Smooth muscle cell (in vitro differentiated cells): ENCODE data around the gene CHST2. TPM values are rescaled to one million over a fixed set of nuclear protein-coding genes. Genes with fewer than 3 reads are reported as not detected.

Source experiments
- DNase-seq: peaks from one replicate; lab custom pipeline; 2025; ENCODE audit not compliant: unreplicated experiment; lab: John Stamatoyannopoulos, UW
- H2AFZ ChIP-seq: fragments of 200-600 bp; sonication (generic); 2 replicates; pipeline ENCODE4 v1.6.0; 2016; ENCODE audit warnings: antibody characterized with exemption, low read depth, mild to moderate bottlenecking
- H3F3A ChIP-seq: fragments of 200-600 bp; sonication (generic); 2 replicates; pipeline ENCODE4 v1.6.0; 2017; ENCODE audit warnings: antibody characterized with exemption, low read depth
- H3K27ac ChIP-seq: fragments of 200-600 bp; sonication (generic); 2 replicates; pipeline ENCODE4 v1.5.1; 2016; ENCODE audit warnings: low read depth, mild to moderate bottlenecking
- H3K27me3 ChIP-seq: fragments of 200-600 bp; sonication (generic); 2 replicates; pipeline ENCODE4 v1.6.1; 2016; ENCODE audit warnings: low read depth, mild to moderate bottlenecking
- H3K36me3 ChIP-seq: fragments of 200-600 bp; sonication (generic); 2 replicates; pipeline ENCODE4 v1.5.1; 2016; ENCODE audit warnings: low read depth
- H3K4me1 ChIP-seq: fragments of 200-600 bp; sonication (generic); 2 replicates; pipeline ENCODE4 v1.5.1; 2016; ENCODE audit warnings: low read depth
- H3K4me2 ChIP-seq: fragments of 200-600 bp; sonication (generic); 2 replicates; pipeline ENCODE4 v1.6.0; 2016; ENCODE audit warnings: mild to moderate bottlenecking
- H3K4me3 ChIP-seq: fragments of 200-600 bp; sonication (generic); 2 replicates; pipeline ENCODE4 v1.5.1; 2016; ENCODE audit warnings: mild to moderate bottlenecking
- H3K79me2 ChIP-seq: fragments of 200-600 bp; sonication (generic); 2 replicates; pipeline ENCODE4 v1.6.0; 2016; ENCODE audit warnings: low read depth, mild to moderate bottlenecking
- H3K9ac ChIP-seq: fragments of 200-600 bp; sonication (generic); 2 replicates; pipeline ENCODE4 v1.6.0; 2016; ENCODE audit warnings: low read depth
- H3K9me3 ChIP-seq: fragments of 200-600 bp; sonication (generic); replicated peaks from 2 replicates; pipeline ENCODE4 v1.5.1; 2016; ENCODE audit warnings: low read depth
- H4K20me1 ChIP-seq: fragments of 200-600 bp; sonication (generic); 2 replicates; pipeline ENCODE4 v1.6.0; 2016; ENCODE audit warnings: low read depth
- WGBS: methylation state at CpG from one replicate; pipeline ENCODE4 v1.1.7; 2016; ENCODE audit warnings: low lambda C conversion rate; 5-methylcytosine and 5-hydroxymethylcytosine counted together
- polyA plus RNA-seq: library from polyadenylated mRNA; unstranded; fragments of >200 nt; fragmentation: Nextera tagmentation; extraction: Ambion mirVana; gene quantifications from 2 replicates; pipeline ENCODE4 v1.2.1, GENCODE V29; 2016
- total RNA-seq: library from RNA; depleted of rRNA; stranded (reverse); fragments of >200 nt; gene quantifications from 2 replicates; pipeline ENCODE4 v1.2.3, GENCODE V29; 2014
- TF ChIP-seq, protein P1 (sequence below): fragments of 200-600 bp; sonication (generic); IDR thresholded peaks from 2 replicates; pipeline ENCODE4 v1.5.1; 2017; ENCODE audit warnings: borderline replicate concordance, mild to moderate bottlenecking, antibody characterized with exemption; ENCODE audit not compliant: insufficient read depth, poor library complexity, severe bottlenecking

The CHST2 gene
- total and polyA plus RNA-seq, 2 experiments from 2014 or later = 10.4 to 16.0 TPM

DNA sequence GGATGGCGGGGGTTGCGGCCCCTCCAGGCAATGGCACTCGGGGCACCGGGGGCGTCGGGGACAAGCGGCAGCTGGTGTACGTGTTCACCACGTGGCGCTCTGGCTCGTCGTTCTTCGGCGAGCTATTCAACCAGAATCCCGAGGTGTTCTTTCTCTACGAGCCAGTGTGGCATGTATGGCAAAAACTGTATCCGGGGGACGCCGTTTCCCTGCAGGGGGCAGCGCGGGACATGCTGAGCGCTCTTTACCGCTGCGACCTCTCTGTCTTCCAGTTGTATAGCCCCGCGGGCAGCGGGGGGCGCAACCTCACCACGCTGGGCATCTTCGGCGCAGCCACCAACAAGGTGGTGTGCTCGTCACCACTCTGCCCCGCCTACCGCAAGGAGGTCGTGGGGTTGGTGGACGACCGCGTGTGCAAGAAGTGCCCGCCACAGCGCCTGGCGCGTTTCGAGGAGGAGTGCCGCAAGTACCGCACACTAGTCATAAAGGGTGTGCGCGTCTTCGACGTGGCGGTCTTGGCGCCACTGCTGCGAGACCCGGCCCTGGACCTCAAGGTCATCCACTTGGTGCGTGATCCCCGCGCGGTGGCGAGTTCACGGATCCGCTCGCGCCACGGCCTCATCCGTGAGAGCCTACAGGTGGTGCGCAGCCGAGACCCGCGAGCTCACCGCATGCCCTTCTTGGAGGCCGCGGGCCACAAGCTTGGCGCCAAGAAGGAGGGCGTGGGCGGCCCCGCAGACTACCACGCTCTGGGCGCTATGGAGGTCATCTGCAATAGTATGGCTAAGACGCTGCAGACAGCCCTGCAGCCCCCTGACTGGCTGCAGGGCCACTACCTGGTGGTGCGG is 1.9 kb downstream of the CHST2 start:
- H3K4me2 ChIP-seq = peak overlapping the region; percentile 85
- no peaks in the 10 kb centered on the region for H3K9me3 ChIP-seq
- H4K20me1 ChIP-seq = no peaks in the 10 kb centered on the region
- peak; percentile 20 for DNase-seq
- H3K27ac ChIP-seq = no peak overlapping the region
- TF ChIP-seq, protein P1, sequence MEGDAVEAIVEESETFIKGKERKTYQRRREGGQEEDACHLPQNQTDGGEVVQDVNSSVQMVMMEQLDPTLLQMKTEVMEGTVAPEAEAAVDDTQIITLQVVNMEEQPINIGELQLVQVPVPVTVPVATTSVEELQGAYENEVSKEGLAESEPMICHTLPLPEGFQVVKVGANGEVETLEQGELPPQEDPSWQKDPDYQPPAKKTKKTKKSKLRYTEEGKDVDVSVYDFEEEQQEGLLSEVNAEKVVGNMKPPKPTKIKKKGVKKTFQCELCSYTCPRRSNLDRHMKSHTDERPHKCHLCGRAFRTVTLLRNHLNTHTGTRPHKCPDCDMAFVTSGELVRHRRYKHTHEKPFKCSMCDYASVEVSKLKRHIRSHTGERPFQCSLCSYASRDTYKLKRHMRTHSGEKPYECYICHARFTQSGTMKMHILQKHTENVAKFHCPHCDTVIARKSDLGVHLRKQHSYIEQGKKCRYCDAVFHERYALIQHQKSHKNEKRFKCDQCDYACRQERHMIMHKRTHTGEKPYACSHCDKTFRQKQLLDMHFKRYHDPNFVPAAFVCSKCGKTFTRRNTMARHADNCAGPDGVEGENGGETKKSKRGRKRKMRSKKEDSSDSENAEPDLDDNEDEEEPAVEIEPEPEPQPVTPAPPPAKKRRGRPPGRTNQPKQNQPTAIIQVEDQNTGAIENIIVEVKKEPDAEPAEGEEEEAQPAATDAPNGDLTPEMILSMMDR = peak; percentile 52
- peak overlapping the region; percentile 91 for H3K4me3 ChIP-seq
- peak overlapping the region; percentile 95 for H2AFZ ChIP-seq
- 60% methylated on average over 79 of the region's 79 CpGs for WGBS
- peaks cover 4% of the 10 kb centered on the region for H3K27me3 ChIP-seq
- peaks cover 3% of the 10 kb centered on the region for H3K4me1 ChIP-seq
- H3F3A ChIP-seq = no peaks in the 10 kb centered on the region
- H3K9ac ChIP-seq = no peak overlapping the region
- H3K36me3 ChIP-seq = no peaks in the 10 kb centered on the region
- peaks cover 30% of the 10 kb centered on the region for H3K79me2 ChIP-seq

DNA sequence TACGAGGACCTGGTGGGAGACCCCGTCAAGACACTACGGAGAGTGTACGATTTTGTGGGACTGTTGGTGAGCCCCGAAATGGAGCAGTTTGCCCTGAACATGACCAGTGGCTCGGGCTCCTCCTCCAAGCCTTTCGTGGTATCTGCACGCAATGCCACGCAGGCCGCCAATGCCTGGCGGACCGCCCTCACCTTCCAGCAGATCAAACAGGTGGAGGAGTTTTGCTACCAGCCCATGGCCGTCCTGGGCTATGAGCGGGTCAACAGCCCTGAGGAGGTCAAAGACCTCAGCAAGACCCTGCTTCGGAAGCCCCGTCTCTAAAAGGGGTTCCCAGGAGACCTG is 2.5 kb downstream of the CHST2 start:
- Histone ChIP-seq H3K9me3 (no peaks in the 10 kb centered on the region), H3K4me1 (peaks cover 3% of the 10 kb centered on the region), H3K36me3 (no peaks in the 10 kb centered on the region), H4K20me1 (no peaks in the 10 kb centered on the region), H3F3A (no peaks in the 10 kb centered on the region), H3K4me2 (no peak overlapping the region), H3K27ac (no peak overlapping the region), H3K4me3 (no peak overlapping the region), H2AFZ (no peak overlapping the region), H3K27me3 (peaks cover 4% of the 10 kb centered on the region), H3K79me2 (peaks cover 30% of the 10 kb centered on the region), H3K9ac (no peak overlapping the region)
- no peak for DNase-seq
- TF ChIP-seq, protein P1 = no peak
- WGBS = 98% methylated on average over 16 of the region's 16 CpGs

DNA sequence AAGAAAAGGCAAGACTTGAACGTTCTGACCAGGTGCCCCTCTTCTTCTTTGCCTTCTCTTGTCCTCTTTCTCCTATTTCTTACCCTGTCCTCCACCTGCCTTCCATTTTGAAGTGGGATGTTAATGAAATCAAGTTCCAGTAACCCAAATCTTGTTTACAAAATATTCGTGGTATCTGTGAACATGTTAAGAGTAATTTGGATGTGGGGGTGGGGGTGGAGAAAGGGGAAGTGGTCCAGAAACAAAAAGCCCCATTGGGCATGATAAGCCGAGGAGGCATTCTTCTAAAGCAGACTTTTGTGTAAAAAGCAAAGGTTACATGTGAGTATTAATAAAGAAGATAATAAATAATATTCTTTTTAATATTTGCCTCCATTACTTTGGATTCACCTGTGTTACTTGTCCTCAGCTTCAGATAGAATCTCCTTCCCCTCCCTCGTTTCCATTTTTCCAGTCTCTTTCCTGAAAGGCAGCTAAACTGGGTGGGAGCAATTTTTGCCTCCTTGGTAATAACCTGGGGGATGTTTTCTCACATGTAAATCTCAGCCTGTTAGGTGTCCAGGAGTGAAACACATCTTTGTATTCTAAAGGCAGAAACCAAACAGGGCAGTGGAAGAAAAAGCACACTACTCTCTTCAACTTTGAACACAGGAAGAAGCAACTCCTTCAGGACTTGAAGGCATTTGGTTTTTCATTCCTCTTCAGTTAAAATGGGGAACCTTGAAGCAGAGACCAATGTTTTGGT is 3.2 kb downstream of the CHST2 start:
- H3K4me2 ChIP-seq = peak overlapping the region; percentile 65
- H3F3A ChIP-seq = no peaks in the 10 kb centered on the region
- H3K4me1 ChIP-seq = peaks cover 3% of the 10 kb centered on the region
- H3K27me3 ChIP-seq = peaks cover 4% of the 10 kb centered on the region
- TF ChIP-seq, protein P1 = no peak
- DNase-seq = no peak
- no peak overlapping the region for H3K9ac ChIP-seq
- H3K27ac ChIP-seq = no peak overlapping the region
- WGBS = 80% methylated on average over 4 of the region's 4 CpGs
- peak overlapping the region; percentile 3 for H2AFZ ChIP-seq
- H4K20me1 ChIP-seq = no peaks in the 10 kb centered on the region
- H3K4me3 ChIP-seq = no peak overlapping the region
- no peaks in the 10 kb centered on the region for H3K9me3 ChIP-seq
- H3K36me3 ChIP-seq = no peaks in the 10 kb centered on the region
- peaks cover 30% of the 10 kb centered on the region for H3K79me2 ChIP-seq
